Tibial nerve (tissue), 4 donors: ENCODE results near the gene ZSCAN32. TPM values are rescaled to one million over a fixed set of nuclear protein-coding genes. Genes with fewer than 3 reads are reported as not detected.

Source experiments
- DNase-seq, 2 donors: peaks; one replicate each; pipeline ENCODE4 v3.0.0-alpha.2; 2019; ENCODE audit warnings: low spot score in 2 of 2
- H3K27ac ChIP-seq, 4 donors: fragments of 200-600 bp; sonication (generic) in 3 of 4; one replicate each; pipeline ENCODE4 v1.5.1; 2017 to 2019; ENCODE audit warnings: mild to moderate bottlenecking in 1 of 4
- H3K27me3 ChIP-seq, 2 donors: fragments of 200-600 bp; sonication (generic) in 1 of 2; one replicate each; pipeline versions ENCODE4 v1.5.1 to v1.6.0; 2017 to 2019
- H3K36me3 ChIP-seq, 3 donors: fragments of 200-600 bp; sonication (generic); one replicate each; pipeline ENCODE4 v1.5.1; 2018 to 2019
- H3K4me1 ChIP-seq, 4 donors: fragments of 200-600 bp; sonication (generic) in 3 of 4; one replicate each; pipeline ENCODE4 v1.5.1; 2017 to 2019
- H3K4me3 ChIP-seq, 4 donors: fragments of 200-600 bp; sonication (generic) in 3 of 4; one replicate each; pipeline ENCODE4 v1.5.1; 2017 to 2019; ENCODE audit warnings: mild to moderate bottlenecking in 1 of 4, moderate library complexity in 1 of 4
- H3K9me3 ChIP-seq, 4 donors: fragments of 200-600 bp; sonication (generic) in 3 of 4; one replicate each; pipeline ENCODE4 v1.5.1; 2017 to 2019
- CTCF ChIP-seq, 5 experiments: fragments of 200-600 bp in 3 of 5; fragments of 450-650 bp in 2 of 5; sonication (generic) in 3 of 5; IDR thresholded peaks; one replicate each; pipeline ENCODE4 v1.5.1; 2016 to 2019; ENCODE audit warnings: antibody characterized with exemption in 5 of 5, mild to moderate bottlenecking in 3 of 5, moderate library complexity in 2 of 5
- EP300 ChIP-seq, 2 donors: sonication (generic); formaldehyde crosslinking; IDR thresholded peaks; one replicate each; pipeline ENCODE4 v1.6.1; 2017; ENCODE audit warnings: antibody characterized with exemption in 2 of 2, mild to moderate bottlenecking in 1 of 2
- POLR2A ChIP-seq, 2 donors: fragments of 450-650 bp; IDR thresholded peaks; one replicate each; pipeline ENCODE4 v1.6.1; 2017; ENCODE audit warnings: antibody characterized with exemption in 2 of 2, mild to moderate bottlenecking in 2 of 2, moderate library complexity in 2 of 2
- WGBS, 2 donors: methylation state at CpG; one replicate each; pipeline ENCODE4 v1.1.5; 2018; 5-methylcytosine and 5-hydroxymethylcytosine counted together
- total RNA-seq, 4 donors: library from RNA; depleted of rRNA; stranded (reverse); fragments of >200 nt; gene quantifications; one replicate each; pipeline ENCODE4 v1.1.0, GENCODE V29; 2016

ZSCAN32 gene
- total RNA-seq, 4 donors from 2014 or later = 8.7 to 22.3 (median 14.0) TPM

DNA sequence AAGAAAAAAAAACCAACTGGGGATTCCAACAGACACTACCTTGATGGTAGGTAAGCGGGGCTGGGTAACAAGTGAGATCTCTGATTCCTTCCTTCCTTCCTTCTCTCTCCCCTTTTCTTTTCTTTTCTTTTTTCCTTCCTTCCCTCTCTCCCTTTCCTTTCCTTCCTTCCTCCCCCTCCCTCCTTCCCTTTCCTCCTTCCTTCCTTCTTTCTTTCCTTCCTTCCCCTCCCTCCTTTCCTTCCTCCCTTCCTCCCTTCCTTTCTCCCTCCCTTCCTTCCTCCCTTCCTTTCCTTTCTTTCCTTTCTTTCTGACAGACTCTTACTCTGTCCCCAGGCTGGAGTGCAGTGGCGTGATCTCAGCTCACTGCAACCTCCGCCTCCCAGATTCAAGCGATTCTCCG lies 25.1 kb downstream of the ZSCAN32 start:
- 95% methylated on average over 5 of the region's 5 CpGs for WGBS, 2 donors
- Histone ChIP-seq H3K4me3 (no peak overlapping the region), H3K36me3 (peaks cover 0 to 78% (median 0%) of the 10 kb centered on the region in 3 donors), H3K27me3 (no peaks in the 10 kb centered on the region), H3K4me1 (no peaks in the 10 kb centered on the region), H3K9me3 (peaks cover 0 to 60% (median 7%) of the 10 kb centered on the region in 4 donors), H3K27ac (no peak overlapping the region)
- DNase-seq = no peak
- no peak for TF ChIP-seq POLR2A (IDR thresholded peaks at IDR 0.05)
- TF ChIP-seq CTCF (IDR thresholded peaks at IDR 0.05) = no peak

DNA sequence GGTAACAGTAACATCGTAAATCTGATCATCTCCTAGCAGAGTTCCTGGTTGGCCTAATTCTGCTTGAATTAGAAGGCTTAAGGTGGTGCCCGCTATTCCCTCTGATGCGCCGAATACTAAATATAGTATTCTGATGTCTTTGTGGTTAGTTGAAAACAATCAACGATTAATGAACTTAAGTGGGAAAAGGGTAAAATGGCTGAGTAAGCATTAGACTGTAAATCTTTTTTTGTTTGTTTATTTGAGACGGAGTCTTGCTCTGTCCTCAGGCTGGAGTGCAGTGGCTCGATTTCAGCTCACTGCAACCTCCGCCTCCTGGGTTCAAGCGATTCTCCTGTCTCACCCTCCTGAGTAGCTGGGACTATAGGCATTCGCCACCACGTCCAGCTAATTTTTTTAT lies 31.7 kb downstream of the ZSCAN32 start:
- H3K27ac ChIP-seq = no peak overlapping the region
- DNase-seq = no peak
- H3K27me3 ChIP-seq = no peaks in the 10 kb centered on the region
- TF ChIP-seq EP300 (IDR thresholded peaks at IDR 0.05) (no peak), CTCF (IDR thresholded peaks at IDR 0.05) (no peak), POLR2A (IDR thresholded peaks at IDR 0.05) (no peak)
- H3K9me3 ChIP-seq = peaks cover 0 to 21% (median 6%) of the 10 kb centered on the region in 4 donors
- 91 to 94% methylated on average over 11 of the region's 11 CpGs for WGBS, 2 donors
- no peaks in the 10 kb centered on the region for H3K4me1 ChIP-seq
- peaks cover 0 to 14% (median 0%) of the 10 kb centered on the region in 3 donors for H3K36me3 ChIP-seq
- H3K4me3 ChIP-seq = no peak overlapping the region

DNA sequence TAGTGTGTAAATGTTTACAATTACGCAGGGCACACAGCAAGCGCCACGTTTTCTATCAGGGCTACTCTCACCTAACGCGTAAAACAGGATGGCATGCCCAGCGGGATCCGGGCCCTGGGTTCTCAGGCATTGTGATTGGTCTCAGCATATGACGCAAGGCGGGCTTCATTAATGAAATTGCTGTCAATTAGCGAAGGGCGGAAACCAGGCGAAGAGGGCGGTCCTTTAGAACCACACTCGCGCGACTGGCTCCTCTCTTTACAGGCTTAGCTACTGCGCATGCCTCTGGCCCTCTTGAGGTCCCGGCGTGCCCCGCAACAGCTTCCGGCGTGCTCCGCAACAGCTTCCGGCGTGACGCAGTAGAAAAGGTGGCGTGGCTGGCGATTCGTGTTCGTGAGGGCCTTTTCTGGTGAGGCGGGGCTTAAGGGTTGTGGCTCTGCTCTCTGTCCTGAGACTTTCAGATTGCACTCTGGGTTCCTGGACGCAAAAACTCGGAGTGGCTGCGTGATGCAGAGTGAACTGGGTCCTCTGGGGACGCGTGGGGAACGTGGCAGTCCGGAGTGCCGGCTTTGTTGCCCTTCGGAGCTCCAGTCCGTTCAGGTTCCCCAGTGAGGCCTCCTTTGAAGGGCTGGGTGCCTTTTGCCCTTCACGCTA lies 35.9 kb downstream of the ZSCAN32 start:
- Histone ChIP-seq H3K9me3 (peaks cover 0 to 38% (median 5%) of the 10 kb centered on the region in 4 donors), H3K36me3 (no peaks in the 10 kb centered on the region), H3K4me1 (no peaks in the 10 kb centered on the region), H3K4me3 (peak overlapping the region in 3 of 4 donors; percentile 34 to 58 (median 43)), H3K27me3 (no peaks in the 10 kb centered on the region), H3K27ac (peak overlapping the region in 3 of 4 donors; percentile 36 to 78 (median 75))
- TF ChIP-seq CTCF (IDR thresholded peaks at IDR 0.05) (no peak), EP300 (IDR thresholded peaks at IDR 0.05) (peak in 1 of 2 donors; percentile 59), POLR2A (IDR thresholded peaks at IDR 0.05) (peak in 1 of 2 donors; percentile 34)
- peak; percentile 45 to 54 for DNase-seq
- WGBS, 2 donors = 21 to 26% methylated on average over 25 to 39 of the region's 42 CpGs

DNA sequence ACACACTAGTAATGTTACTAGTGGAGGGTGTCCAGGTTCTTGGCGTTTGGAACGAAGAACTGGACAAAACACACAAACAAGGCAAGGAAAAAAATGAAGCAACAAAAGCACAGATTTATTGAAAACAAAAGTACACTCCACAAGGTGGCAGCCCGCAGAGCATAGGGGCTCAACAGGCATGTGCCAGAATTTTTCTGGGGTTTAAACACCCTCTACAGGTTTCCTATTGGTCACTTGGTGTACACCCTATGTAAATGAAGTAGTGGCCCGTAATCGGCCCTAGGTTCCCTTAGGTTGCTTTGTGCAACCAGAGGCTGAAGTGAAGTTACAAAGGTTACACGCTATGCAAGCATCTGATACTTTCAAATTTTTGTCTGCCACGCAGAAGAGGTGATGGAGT lies 37.0 kb downstream of the ZSCAN32 start:
- WGBS, 2 donors = 95 to 96% methylated on average over 7 of the region's 7 CpGs
- Histone ChIP-seq H3K27ac (no peak overlapping the region), H3K4me1 (no peaks in the 10 kb centered on the region), H3K36me3 (no peaks in the 10 kb centered on the region), H3K27me3 (no peaks in the 10 kb centered on the region), H3K4me3 (no peak overlapping the region), H3K9me3 (peaks cover 0 to 41% (median 5%) of the 10 kb centered on the region in 4 donors)
- DNase-seq = no peak
- TF ChIP-seq CTCF (IDR thresholded peaks at IDR 0.05) (no peak), EP300 (IDR thresholded peaks at IDR 0.05) (no peak), POLR2A (IDR thresholded peaks at IDR 0.05) (no peak)

- Histone ChIP-seq H3K4me1 (no peaks in the 10 kb centered on the region), H3K27ac (no peak overlapping the region), H3K36me3 (no peaks in the 10 kb centered on the region), H3K27me3 (no peaks in the 10 kb centered on the region), H3K4me3 (no peak overlapping the region), H3K9me3 (peaks cover 0 to 44% (median 5%) of the 10 kb centered on the region in 4 donors)
- no peak for TF ChIP-seq POLR2A (IDR thresholded peaks at IDR 0.05)
- TF ChIP-seq CTCF (IDR thresholded peaks at IDR 0.05) = no peak
- TF ChIP-seq EP300 (IDR thresholded peaks at IDR 0.05) = no peak
- DNase-seq = no peak
Observed at GRCh38 chr16:3362931-3363330, 37.9 kb downstream of the ZSCAN32 start.
